GM21619 (cell line): ENCODE measurements around the gene MESD.
"Not testable (repeated sequence)": the region's sequence is repeated elsewhere in the genome, so short reads cannot be mapped to it uniquely, and the experiment has no call there.

Source experiments
- ATAC-seq: cut with Tn5 transposase; IDR thresholded peaks from one replicate; pipeline ENCODE4 v1.9.1; 2021; ENCODE audit not compliant: unreplicated experiment

Gene MESD

DNA sequence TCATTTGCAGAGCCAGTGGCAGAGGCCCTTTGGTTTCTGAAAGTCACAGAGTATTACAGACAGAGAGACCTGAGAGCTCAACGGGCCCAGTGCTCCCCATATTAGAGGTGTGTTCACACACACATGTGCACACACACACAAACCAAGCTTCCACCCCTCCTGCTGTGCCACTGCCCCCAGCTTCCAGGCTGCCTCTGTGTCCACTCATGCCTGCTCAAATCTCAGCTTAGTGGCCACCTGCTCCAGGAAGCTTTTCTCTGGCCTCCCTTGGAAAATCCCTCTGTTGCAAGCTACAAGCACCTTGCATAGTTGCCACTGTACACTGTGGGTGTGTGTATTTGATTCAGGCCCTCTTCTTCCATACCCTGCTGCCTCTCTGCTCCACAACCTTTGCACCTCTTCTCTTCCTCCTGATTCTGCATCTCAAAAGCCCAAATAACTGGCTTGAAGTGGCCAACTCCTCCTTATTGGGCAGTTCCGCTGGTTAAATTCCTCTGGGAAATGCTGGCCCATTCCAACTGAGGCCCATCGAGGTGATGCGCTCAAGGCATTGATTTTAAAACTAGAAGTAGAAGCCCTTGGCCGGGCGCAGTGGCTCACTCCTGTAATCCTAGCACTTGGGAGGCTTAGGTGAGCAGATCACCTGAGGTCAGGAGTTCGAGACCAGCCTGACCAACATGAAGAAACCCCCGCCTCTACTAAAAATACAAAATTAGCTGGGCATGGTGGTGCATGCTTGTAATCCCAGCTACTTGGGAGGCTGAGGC lies 23.0 kb downstream of the MESD start:
- no peak for ATAC-seq

DNA sequence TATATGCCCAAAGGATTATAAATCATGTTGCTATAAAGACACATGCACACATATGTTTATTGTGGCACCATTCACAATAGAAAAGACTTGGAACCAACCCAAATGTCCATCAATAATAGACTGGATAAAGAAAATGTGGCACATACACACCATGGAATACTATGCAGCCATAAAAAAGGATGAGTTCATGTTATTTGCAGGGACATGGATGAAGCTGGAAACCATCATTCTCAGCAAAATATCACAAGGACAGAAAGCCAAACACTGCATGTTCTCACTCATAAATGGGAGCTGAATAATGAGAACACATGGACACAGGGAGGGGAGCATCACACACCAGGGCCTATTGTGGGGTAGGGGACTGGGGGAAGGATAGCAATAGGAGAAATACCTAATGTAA lies 24.2 kb downstream of the MESD start:
- ATAC-seq, result not testable (repeated sequence)

DNA sequence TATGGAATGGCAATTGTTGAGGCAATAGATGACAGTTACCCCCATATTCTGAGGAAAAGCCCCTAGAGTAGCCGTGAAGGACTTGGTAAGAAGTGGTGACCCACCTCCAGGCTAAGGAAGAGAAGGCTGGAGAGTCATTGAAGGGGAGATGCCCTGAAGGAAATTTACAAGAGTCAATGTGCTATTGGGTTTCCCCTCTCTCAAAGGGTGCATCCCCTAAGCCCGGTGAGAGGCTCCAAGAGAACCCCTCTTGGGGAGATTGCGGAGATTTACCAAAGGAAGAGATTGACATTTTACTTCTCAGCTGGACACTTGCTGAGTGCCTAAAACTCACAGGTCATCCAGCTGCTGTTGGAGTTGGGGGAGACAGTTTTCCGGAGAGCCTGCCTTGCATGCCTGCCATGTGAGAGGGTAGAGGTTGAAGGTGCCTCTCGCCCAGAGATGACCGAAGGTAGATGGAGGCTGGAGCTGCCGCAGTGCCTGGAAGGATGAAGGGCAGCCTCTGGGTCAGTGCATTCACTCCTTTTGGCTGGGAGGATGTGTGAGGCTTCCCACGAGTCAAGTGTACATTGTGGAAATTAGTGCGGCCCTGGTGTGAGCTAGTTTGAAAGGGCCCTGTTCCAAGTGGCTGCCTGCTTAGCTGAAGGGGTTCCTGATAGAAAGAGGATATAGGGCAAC lies 30.7 kb downstream of the MESD start:
- no peak for ATAC-seq

DNA sequence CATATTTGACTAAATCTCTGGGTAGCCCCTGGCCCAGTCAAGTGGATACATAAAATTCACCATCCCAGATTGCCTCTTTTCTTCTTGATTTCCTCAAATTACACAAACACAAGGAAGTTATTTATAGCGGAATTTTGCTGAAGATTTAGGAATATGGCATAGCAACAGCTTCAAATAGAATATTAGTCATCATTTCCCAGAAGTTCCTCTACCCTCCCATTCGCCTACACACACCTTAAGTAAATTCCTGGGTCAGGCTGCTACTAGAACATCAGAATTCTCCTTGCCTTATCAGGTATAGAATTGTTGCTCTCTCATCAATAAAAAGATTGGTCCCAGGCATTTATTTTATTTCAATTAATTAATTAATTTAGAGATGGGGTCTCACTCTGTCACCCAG lies 31.6 kb downstream of the MESD start:
- no peak for ATAC-seq

DNA sequence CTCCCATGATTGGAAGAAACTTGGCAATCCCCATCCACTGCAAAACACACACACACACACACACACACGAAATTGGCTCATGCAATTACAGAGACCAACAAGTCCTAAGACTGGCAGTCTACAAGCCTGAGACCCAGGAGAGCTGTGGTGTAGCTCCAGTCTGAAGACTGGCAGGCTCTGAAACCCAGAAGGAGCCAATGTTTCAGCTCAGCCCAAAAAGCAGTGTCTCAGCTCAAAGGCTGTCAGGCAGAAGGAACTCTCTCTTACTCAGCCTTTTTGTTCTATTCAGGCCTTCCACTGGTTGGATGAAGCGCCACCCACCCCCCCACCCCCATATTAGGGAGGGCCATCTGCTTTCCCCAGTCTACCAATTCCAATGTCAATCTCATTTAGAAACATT lies 32.1 kb downstream of the MESD start:
- no peak for ATAC-seq

DNA sequence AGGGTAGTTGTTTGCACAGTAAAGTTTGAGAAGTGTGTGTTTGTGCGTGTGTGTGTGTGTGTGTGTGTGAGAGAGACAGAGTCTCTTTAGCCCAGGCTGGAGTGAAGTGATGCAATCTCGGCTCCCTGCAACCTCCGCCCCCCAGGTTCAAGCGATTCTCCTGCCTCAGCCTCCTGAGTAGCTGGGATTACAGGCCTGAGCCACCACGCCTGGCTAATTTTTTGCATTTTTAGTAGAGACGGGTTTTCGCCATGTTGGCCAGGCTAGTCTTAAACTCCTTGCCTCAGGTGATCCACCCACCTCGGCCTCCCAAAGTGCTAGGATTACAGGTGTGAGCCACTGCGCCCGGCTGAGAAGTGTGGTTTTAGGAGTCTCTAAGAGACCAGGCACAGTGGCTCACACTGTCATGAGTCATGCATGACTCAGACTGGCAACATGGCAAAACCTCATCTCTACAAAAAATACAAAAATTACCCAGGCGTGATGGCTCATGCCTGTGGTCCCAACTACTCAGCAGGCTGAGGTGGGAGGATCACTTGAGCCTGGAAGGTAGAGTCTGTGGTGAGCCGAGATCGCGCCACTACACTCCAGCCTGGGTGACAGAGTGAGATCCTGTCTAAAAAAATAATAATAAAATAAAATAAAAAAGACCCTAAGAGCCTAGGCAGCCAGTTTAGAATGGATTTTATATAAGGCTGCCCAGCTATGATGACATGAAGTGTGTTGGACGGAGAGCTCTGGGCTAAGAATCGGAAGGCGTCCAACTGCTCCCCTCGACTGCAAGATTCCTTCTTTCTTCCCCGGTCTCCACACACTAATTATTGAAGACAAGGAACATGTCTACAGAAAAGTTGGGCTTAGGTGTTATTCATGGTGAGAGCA lies 33.8 kb downstream of the MESD start:
- not testable (repeated sequence) for ATAC-seq

DNA sequence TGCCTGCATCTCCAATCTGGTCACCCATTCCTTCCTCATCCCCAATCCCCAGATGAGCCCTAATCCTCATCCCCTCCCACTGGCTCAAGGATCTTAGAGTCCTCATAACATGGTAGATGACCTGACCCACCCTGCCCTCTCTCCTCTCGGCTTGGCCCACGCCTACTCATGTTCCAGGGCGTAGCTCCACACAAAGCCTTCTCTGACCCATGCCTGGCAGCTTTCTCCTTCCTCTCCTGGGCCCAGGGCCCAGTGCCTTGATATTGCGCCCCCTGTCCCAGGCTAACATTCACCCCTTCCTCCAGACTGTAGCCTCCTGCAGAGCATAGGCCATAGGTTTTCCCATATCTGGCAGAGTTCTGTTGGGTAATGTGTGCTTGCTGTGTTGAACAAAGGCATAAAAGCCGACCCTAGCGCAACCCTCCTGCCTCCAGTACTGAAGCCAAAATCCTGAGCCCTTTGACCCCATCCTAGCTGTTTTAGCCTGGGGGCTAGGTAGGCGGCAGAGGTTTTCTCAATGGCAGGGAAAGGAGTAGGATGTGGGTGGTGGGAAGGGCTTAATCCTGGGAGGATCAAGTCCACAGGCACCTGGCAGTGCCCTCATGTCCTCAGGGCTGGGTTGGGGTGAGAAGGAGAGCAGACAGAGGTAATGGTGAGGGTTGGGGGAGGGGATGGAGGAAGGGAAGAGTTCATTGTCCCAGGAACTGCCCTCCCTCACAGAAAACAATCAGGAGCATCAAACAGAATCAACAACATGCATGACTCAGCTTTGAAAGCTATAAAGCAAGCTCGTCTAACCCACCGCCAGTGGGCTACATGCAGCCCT lies 35.5 kb downstream of the MESD start:
- ATAC-seq, result no peak

DNA sequence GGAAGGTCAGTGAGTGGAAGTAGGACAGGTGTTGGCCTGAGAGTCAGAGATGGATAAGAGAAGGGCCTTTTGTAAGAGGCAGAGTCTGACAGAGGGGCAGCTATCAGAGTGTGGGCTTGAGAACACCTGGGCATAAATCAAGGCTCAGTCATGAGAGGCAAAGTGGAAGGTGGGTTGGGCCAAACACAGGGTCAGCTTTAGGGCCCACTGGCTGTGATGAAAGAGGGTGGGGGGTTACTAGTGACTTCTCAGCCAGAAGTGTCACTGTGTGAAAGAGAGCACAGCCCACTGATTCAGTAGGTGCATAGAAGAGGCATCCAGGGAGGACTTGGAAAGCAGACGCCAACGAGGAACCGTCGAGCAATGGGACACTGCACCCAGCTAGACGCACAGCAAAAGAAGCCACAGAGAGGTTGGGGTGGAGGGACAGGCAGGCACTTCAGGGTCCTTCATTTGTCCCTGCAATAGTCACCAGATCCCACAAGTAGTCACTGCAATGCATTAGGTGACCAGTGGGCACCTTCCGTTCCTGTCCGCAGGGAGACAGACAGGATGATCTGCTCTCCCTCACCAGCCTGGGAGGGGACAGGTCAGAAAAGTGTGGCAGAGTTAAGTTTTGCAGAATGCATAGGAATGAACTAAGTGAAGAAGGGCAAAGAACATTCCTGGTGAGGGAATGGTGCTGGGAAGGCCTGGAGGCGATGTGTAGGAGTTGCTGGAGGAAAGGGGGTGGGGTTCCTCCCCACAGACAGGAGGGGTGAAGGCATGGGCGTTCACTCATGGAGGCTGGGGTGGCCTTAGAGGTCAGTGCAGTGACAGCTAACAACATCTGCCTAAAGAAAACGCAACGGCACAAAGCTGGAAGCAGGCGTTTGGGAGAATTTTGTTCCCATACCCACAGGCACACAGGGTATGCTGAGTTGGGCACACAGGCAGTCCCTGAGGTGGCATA lies 36.3 kb downstream of the MESD start:
- no peak for ATAC-seq

DNA sequence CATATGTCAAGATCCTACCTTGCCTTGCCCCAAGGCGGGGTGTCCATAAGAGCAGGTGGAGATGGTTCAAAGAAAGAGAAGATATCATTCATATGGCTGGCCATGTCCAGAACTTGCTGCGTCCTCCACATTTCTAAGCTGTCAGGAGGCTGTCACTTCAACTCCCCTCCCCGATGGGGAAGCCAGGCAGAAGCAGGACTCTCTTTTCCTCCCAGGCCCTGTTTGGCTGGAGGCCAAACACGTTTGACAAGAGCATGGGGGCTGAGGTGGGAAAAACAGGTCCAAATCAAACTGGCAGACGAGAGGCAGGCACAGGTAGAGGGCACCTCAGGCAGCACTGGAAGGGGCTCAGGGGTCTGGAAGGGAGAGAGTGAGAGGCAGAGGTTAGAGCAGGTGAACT lies 37.7 kb downstream of the MESD start:
- no peak for ATAC-seq

DNA sequence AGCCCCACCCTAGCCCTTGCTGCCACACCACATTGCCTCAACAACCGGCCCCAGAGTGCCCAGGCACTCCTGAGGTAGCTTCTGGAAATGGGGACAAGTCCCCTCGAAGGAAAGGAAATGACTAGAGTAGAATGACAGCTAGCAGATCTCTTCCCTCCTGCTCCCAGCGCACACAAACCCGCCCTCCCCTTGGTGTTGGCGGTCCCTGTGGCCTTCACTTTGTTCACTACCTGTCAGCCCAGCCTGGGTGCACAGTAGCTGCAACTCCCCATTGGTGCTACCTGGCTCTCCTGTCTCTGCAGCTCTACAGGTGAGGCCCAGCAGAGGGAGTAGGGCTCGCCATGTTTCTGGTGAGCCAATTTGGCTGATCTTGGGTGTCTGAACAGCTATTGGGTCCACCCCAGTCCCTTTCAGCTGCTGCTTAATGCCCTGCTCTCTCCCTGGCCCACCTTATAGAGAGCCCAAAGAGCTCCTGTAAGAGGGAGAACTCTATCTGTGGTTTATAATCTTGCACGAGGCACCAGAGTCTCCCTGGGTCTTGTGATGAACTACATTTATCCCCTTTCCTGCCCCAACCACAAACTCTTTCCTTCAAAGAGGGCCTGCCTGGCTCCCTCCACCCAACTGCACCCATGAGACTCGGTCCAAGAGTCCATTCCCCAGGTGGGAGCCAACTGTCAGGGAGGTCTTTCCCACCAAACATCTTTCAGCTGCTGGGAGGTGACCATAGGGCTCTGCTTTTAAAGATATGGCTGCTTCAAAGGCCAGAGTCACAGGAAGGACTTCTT lies 39.1 kb downstream of the MESD start:
- no peak for ATAC-seq

DNA sequence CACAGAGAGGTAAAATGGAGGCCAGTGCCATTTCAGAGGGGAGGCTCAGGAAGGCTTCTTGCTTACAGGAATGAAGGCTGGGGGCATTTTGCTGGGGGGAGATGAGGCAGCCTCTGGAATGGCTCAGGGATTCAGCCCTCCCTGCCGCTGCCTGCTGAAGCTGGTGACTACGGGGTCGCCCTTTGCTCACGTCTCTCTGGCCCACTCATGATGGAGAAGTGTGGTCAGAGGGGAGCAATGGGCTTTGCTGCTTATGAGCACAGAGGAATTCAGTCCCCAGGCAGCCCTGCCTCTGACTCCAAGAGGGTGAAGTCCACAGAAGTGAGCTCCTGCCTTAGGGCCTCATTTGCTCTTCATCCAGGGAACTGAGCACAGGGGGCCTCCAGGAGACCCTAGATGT lies 39.9 kb downstream of the MESD start:
- ATAC-seq, result no peak

DNA sequence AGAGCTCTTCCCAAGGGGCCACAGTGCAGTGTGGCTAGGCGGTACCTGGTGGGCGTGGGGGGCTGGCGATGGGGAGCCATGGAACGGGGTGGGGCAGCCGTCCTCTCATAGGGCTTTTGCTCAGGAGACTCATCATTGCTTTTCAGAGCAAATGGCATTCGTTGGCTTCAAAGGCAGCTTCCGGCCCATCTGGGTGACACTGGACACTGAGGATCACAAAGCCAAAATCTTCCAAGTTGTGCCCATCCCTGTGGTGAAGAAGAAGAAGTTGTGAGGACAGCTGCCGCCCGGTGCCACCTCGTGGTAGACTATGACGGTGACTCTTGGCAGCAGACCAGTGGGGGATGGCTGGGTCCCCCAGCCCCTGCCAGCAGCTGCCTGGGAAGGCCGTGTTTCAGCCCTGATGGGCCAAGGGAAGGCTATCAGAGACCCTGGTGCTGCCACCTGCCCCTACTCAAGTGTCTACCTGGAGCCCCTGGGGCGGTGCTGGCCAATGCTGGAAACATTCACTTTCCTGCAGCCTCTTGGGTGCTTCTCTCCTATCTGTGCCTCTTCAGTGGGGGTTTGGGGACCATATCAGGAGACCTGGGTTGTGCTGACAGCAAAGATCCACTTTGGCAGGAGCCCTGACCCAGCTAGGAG lies 40.8 kb downstream of the MESD start:
- no peak for ATAC-seq

DNA sequence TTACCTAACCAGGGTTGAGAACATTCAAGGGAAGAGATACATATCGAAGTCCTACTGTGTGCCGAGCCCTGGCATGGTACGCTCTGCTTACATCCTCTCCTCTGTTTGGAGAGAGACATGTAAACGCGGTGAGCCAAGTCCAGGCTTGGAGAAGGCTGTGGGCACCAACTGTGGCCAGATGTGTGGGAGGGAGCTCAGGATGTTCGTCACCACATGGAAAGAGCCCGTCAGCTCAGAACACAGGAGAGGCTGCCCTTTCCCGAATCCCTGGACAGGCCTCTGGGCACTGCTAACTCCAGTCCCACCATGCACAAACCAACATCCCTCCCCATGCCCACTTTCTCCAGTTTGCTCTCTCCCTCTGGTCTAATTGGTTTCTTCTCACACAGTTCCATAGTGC lies 43.0 kb downstream of the MESD start:
- no peak for ATAC-seq

DNA sequence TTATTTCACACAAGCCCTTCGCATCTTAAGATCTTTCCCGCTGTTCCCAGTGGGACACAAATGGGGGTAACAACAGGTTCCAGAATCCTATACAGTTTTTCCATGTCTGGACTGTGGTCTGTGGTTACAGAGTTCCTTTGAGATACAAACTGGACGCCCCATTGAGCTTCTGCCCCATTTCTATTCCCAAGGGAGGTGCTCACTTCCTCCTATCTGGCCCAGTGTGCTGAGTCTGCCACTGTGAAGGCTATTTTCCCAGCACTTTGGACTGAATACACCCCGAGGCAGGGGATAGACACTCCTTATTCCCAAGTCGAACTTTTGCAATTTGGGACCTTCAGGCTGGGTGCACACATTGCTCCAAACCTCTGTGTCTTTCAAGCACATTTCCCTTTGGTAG lies 44.0 kb downstream of the MESD start:
- ATAC-seq, result no peak

DNA sequence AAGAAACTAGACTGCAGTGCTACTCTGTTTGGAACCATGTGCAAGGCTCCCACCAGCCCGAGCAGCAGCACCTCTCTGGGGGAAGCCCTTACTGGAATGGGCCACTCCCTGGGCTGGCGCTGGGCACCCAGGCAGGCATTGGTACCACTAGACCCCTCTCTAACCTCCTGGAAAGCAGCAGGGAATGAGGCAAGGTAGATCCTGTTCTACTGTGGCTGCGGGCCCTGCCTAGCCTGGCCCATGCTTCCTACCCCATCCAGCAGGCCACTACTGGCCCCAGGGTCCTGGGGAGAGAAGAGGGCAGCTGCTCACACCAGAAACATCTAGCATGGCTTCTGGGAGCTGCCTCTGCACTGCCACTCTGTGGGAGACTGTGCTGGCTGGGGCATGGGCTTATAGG lies 44.8 kb downstream of the MESD start:
- no peak for ATAC-seq

DNA sequence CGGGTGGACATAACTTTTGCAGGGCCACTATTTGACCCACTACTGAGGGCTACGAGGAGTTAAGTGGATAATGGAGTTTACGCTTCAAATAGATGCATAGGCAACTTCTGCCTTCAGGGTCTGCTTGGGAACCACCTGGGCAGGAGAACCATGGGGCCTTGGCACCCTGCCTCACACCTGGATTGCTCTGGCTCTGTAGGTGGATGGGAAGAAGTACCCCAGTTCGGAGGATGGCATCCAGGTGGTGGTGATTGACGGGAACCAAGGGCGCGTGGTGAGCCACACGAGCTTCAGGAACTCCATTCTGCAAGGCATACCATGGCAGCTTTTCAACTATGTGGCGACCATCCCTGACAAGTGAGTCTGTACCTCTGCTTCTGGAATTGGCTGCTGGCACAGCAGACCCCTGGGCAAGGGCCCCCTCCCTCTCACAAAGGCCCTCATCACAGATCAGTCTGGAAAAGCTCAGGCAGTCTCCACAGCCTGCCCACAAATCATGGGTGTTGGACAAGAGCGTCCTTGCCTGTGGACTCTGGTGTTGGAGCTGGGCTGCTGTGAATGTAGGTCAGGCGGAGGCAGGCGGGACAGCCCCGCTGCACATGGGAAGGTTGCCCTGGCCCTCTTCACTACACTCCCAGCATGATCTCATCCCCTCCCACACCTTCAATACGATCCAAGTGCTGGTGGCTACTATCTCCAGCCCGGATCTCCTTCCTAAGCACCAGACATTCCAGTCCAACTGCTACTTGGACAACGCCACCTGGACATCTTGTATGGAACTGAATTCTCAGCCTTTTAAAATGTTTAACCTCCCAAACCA lies 46.7 kb downstream of the MESD start:
- ATAC-seq, result no peak

DNA sequence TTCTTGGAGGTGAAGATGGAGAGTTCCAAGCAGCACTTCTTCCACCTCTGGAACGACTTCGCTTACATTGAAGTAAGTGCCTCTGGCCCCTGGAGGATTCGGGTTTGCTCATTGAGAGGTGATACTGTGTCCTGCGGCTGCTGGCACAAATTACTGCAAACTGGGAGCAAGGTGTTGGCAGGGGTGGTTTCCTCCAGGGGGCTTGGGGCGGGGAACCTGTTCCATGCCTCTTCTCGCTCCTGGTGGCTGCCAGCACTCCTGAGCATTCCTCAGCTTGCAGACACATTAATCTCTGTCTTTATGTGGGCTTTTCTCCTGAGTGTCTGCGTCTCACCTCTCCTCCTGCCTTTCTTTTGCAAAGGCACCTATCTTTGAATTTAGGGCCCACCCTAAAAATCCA lies 47.4 kb downstream of the MESD start:
- ATAC-seq, result no peak

DNA sequence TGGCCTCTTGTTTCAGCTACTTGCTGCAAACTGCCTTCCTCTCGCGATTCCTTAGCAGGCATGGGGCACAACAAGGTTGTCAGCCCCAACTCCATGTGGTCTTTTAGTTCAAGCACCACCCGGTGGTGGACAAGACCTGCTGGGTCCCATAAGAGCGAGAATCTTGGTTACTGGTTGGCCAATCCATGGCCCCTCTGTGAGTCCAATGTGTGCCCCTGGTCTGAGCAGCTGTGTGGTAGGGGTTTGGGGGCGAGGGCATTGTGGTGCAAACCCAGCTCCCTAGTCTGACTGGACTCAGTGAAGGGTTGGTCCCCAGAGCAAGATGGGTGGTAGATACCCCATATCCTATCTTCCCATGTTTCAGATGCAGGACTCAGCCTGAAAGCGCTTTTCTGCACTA lies 48.8 kb downstream of the MESD start:
- no peak for ATAC-seq
